Activated naive CD4-positive, alpha-beta T cell treated with anti-CD3 and anti-CD28 coated beads, Interleukin-2, amount 50 U/mL, for 16 hours (primary cell): ENCODE results near the gene TADA3.

Experiments
- DNase-seq: peaks from one replicate; pipeline ENCODE4 v3.0.0-alpha.2; 2020

TADA3 gene

GRCh38 chr3:9757427-9757826, 34.8 kb downstream of the TADA3 start:
- no peak for DNase-seq

- DNase-seq = no peak
These were observed 37.6 kb downstream of the TADA3 start for GRCh38 chr3:9754678-9755077.

DNA sequence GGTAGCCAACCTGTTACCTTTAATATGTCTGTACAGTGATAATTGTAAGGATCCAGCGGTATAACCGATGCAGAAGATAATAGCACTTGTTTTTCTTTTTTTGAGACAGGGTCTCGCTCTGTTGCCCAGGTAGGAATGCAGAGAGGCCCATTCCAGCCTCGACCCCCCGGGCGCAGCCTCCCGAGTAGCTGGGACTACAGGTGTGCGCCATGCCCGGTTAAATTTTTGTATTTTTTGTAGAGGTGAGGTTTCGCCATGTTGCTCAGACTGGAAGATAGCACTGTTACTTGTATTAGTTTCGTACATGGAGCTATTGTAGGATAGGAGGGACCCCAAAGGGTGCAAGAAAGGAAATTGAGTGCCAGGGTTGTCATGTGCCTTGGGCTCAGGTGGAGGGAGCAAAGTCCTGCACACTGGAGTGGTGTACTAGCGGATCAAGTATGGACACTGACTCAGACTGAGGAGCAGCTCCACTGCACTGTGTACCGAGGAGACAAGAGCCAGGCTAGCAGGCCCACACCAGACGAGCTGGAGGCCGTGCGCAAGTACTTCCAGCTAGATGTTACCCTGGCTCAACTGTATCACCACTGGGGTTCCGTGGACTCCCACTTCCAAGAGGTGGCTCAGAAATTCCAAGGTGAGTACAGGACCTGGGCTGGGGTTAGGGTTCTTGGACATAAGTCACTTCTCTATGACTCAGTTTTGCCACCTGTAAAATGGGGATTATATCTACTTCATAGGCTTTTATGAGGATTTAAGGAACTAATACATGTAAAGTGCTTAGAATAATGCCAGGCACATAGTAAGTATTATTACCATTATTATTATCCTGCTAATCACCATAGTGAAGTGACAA, 41.5 kb downstream of the TADA3 start:
- no peak for DNase-seq

- DNase-seq = peak; percentile 95
These were observed 42.4 kb downstream of the TADA3 start, which contains the start of gene OGG1 for GRCh38 chr3:9749645-9750555. TSS of gene OGG1 (plus strand) at chr3:9749952. CDS start at chr3:9750287, 335 bp downstream.

- no peak for DNase-seq
These were observed 43.0 kb downstream of the TADA3 start for GRCh38 chr3:9749296-9749644.

DNA sequence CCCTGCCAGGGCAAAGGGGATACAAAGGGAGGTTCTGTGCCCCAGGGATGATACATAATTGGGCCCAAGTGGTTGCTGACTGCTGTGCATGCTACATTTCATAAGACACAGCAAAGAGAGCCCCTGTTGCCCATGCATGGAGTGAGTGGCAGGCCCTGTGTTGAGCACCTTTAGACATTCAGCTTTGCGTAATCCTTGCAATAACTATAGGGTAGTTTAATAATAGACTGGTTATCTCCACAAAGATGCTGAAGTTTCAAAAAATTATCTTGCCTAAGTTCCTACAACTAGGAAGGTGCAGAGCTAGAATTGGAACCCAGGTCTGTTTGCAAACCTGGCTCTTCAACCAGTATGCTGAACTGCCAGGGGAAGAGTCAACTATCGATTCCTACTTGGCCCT, 44.2 kb downstream of the TADA3 start:
- DNase-seq = no peak

DNA sequence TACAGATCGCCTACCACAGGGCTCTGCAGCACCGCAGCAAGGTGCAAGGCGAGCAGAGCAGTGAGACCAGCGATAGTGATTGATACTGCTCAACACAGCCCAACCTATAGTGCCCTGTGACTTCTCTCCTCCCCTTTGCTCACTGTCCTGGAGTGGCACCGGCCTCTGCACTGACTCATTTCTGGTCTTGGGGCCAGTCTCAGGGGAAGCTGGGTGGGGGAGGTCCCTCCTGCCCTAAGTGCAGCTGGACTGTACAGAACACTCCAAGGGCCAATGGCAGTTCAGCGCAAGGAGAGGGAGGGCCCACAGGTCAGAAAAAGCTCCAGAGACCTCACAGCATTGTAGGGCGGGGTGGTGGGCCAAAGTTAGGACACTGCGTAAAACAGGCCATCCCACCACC, 45.0 kb downstream of the TADA3 start:
- DNase-seq = no peak

GRCh38 chr3:9746330-9746729, 45.9 kb downstream of the TADA3 start:
- DNase-seq = no peak

GRCh38 chr3:9745521-9745920, 46.8 kb downstream of the TADA3 start:
- no peak for DNase-seq

- DNase-seq = no peak
These were observed 48.1 kb downstream of the TADA3 start for GRCh38 chr3:9744162-9744561.

DNA sequence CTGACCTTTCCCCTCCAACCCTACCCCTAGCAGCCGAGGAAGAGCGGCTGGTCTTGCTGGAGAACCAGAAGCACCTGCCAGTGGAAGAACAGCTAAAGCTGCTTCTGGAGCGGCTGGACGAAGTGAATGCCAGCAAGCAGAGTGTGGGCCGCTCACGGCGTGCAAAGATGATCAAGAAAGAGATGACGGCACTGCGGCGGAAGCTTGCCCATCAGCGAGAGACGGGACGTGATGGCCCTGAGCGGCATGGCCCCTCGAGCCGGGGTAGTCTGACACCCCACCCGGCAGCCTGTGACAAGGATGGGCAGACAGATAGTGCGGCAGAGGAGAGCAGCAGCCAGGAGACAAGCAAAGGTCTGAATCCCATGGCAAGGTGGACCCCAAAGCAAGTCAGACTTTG, 48.7 kb downstream of the TADA3 start:
- no peak for DNase-seq

- no peak for DNase-seq
These were observed 49.7 kb downstream of the TADA3 start for GRCh38 chr3:9742560-9742959.

DNA sequence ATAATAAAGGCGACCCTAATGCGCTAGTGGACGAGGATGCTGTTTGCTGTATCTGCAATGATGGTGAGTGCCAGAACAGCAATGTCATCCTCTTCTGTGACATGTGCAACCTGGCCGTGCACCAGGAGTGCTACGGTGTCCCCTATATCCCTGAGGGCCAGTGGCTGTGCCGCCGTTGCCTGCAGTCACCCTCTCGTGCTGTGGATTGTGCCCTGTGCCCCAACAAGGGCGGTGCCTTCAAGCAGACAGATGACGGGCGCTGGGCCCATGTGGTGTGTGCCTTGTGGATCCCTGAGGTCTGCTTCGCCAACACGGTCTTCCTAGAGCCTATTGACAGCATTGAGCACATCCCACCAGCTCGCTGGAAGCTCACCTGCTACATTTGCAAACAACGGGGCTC, 53.1 kb downstream of the TADA3 start:
- no peak for DNase-seq

DNA sequence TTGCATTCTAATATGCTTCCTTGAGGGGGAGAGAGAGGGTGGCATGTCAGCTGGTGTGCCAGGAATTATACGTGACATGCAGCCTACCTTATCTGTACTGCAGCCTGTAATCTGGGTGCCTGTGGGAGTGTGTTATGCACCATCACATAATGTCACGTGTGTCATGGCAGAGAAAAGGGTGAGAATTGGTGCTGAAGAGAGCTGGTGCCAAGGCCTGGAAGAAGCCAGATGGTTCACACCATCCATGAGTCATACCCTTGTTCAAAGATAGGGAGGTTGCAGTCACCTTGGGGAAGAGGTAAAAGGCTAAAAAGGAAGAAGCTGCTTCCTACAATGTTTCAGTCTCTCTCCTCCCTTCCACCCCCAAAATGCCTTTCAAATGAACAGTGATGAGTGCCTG, 55.4 kb downstream of the TADA3 start:
- no peak for DNase-seq

GRCh38 chr3:9732740-9733115, 59.5 kb downstream of the TADA3 start:
- no peak for DNase-seq

- peak; percentile 36 for DNase-seq
These were observed 60.1 kb downstream of the TADA3 start for GRCh38 chr3:9732080-9732739.

DNA sequence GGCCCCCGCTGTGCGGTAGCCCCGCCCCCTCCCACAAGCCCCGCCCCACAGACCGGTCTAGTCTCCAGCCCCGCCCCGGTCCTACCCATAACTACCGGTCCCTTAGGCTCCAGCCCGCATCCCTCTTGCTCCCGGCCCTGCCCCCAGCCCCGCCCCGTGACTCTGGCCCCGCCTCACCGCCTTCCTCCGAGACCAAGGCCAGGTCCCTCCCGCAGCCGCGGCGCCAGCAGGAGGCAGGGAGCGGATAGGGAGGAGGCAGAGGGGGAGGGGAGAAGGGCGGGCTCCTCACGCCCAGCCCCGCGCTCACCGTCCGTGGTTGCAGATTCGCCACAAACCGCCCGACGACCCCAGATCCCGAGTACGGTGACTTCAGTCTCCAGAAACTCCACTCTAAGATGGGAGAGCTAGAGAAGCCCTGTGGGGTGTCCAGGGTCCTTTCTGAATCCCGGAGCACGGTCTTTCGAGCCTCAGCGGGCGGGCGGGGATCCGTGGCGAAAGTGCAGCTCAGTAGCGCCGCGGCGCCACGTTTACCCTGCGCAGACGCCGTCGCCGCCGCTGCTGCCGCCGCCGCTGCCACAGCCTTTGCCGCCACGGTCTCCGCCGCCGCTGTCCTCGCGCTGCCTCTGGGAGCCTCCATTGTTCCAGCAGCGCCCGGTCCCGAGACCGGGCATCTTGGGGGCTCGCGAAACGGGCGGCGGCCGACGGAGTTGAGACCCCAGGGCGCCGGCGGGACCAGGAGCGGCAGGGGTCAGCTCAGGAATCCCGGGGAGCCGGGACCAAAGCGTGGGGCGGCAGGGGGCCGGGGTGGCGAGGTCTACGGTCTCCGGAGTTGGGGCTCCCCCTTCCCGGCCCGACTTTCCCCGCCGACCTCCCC, 60.8 kb downstream of the TADA3 start, which contains the start of gene BRPF1:
Gene BRPF1, plus strand, starts transcription at position 530 of the 874 bp plus-strand sequence. CDS start 2,406 bp downstream, outside the sequence.
- peak; percentile 99 for DNase-seq

- DNase-seq = no peak
These were observed 61.5 kb downstream of the TADA3 start for GRCh38 chr3:9730657-9731205.
